HepG2 (cell line): ENCODE data around the gene CLEC16A. TPM values are rescaled to one million over a fixed set of nuclear protein-coding genes. Genes with fewer than 3 reads are reported as not detected.

ENCODE experiments used
- ATAC-seq: fragments of 200-7000 bp; cut with Tn5 transposase; 3 replicates; pipeline ENCODE4 v1.9.1; 2020; ENCODE audit warnings: mild to moderate bottlenecking, moderate library complexity
- BruUV-seq: library from RNA; stranded (reverse); fragments of 400-500 nt; replicated peaks from 2 replicates; lab custom pipeline; 2021; lab: Mats Ljungman, UMichigan
- CTCF ChIA-PET: fragments of 300-600 bp; formaldehyde crosslinking; extraction: SDS; loops from one replicate; lab custom pipeline; 2021; ENCODE audit warnings: low total read pairs, inconsistent platforms, low intra/inter-chr PET ratio; lab: Yijun Ruan, JAX
- POLR2A ChIA-PET: fragments of 350-600 bp; sonication (Branson Sonifier 250); formaldehyde crosslinking; loops from one replicate; lab custom pipeline; 2020; ENCODE audit warnings: antibody characterized with exemption, inconsistent platforms; lab: Yijun Ruan, JAX
- DNase-seq: peaks from one replicate; pipeline ENCODE4 v3.0.0-alpha.2; 2015; ENCODE audit warnings: low spot score
- FAIRE-seq: peaks from 3 replicates; lab custom pipeline; 2011; peaks lifted over from hg19 to GRCh38; lab: Jason Lieb, UNC
- H2AFZ ChIP-seq: one replicate; pipeline ENCODE4 v1.6.1; 2011; ENCODE audit warnings: low read length, inconsistent platforms
- H3K27ac ChIP-seq: fragments of 300-600 bp; 3 replicates; pipeline ENCODE4 v1.8.0; 2011; ENCODE audit warnings: mixed run types, mild to moderate bottlenecking, mixed read lengths, low read length, inconsistent platforms; ENCODE audit not compliant: insufficient read depth; ENCODE audit errors: extremely low read length
- H3K27me3 ChIP-seq, 2 experiments: fragments of 200-600 bp in 1 of 2; 2 replicates in 1 of 2; 3 replicates in 1 of 2; pipeline versions ENCODE4 v1.6.0 to v1.8.0; 2011; ENCODE audit warnings: low read length in 2 of 2, mild to moderate bottlenecking in 2 of 2, moderate library complexity in 2 of 2, inconsistent platforms in 1 of 2; ENCODE audit not compliant: insufficient read depth in 2 of 2, control insufficient read depth in 1 of 2
- H3K36me3 ChIP-seq, 2 experiments: fragments of 200-600 bp in 1 of 2; replicated peaks in 1 of 2; 2 replicates in 1 of 2; 3 replicates in 1 of 2; pipeline versions ENCODE4 v1.5.1 to v1.8.0; 2011; ENCODE audit warnings: low read length in 2 of 2, inconsistent platforms in 1 of 2; ENCODE audit not compliant: insufficient read depth in 2 of 2, control insufficient read depth in 1 of 2
- H3K4me1 ChIP-seq: 2 replicates; pipeline ENCODE4 v1.5.1; 2012; ENCODE audit warnings: low read length, inconsistent platforms; ENCODE audit not compliant: insufficient read depth
- H3K4me2 ChIP-seq: 2 replicates; pipeline ENCODE4 v1.6.0; 2011; ENCODE audit warnings: low read depth, low read length, inconsistent platforms
- H3K4me3 ChIP-seq, 3 experiments: fragments of 200-600 bp in 1 of 3; sonication (generic), shearing (Covaris generic) in 1 of 3; replicated peaks in 1 of 3; 2 replicates each; pipeline ENCODE4 v1.5.1; 2011 to 2016; ENCODE audit warnings: low read length in 3 of 3, inconsistent platforms in 2 of 3, low read depth in 2 of 3, mild to moderate bottlenecking in 2 of 3, control low read depth in 1 of 3, mixed read lengths in 1 of 3; ENCODE audit not compliant: insufficient read depth in 1 of 3
- H3K79me2 ChIP-seq: one replicate; pipeline ENCODE4 v1.6.1; 2011; ENCODE audit warnings: low read length, inconsistent platforms; ENCODE audit not compliant: insufficient read depth
- H3K9ac ChIP-seq: 2 replicates; pipeline ENCODE4 v1.6.0; 2011; ENCODE audit warnings: mild to moderate bottlenecking, low read depth, low read length, inconsistent platforms; ENCODE audit not compliant: insufficient read depth
- H3K9me3 ChIP-seq: 2 replicates; pipeline ENCODE4 v1.5.1; 2012; ENCODE audit warnings: mild to moderate bottlenecking, low read length
- H4K20me1 ChIP-seq: 2 replicates; pipeline ENCODE4 v1.6.0; 2011; ENCODE audit warnings: inconsistent platforms, mild to moderate bottlenecking, low read length, moderate library complexity; ENCODE audit not compliant: insufficient read depth
- ATF3 ChIP-seq: sonication (generic); formaldehyde crosslinking; IDR thresholded peaks from 2 replicates; pipeline ENCODE4 v1.4.0; 2020; ENCODE audit warnings: missing genetic modification reagents
- CBX1 ChIP-seq: IDR thresholded peaks from one replicate; pipeline ENCODE4 v1.6.1; 2016; ENCODE audit warnings: antibody characterized with exemption, low read depth
- CENPT ChIP-seq: sonication (generic); formaldehyde crosslinking; IDR thresholded peaks from 2 replicates; pipeline ENCODE4 v1.8.0; 2022; ENCODE audit warnings: low read depth, mild to moderate bottlenecking, moderate library complexity, missing genetic modification reagents
- GABPB1 ChIP-seq: IDR thresholded peaks from 2 replicates; pipeline ENCODE4 v1.6.1; 2016; ENCODE audit warnings: mild to moderate bottlenecking, missing genetic modification reagents, moderate library complexity, missing compliant biosample characterization
- PATZ1 ChIP-seq: sonication (generic); formaldehyde crosslinking; IDR thresholded peaks from 2 replicates; pipeline ENCODE4 v1.4.0; 2020; ENCODE audit warnings: missing genetic modification reagents
- PCBP2 ChIP-seq: fragments of 200-400 bp; formaldehyde crosslinking; optimal IDR thresholded peaks from 2 replicates; pipeline ENCODE3; 2018; ENCODE audit warnings: low read length, low read depth; ENCODE audit not compliant: poor library complexity, severe bottlenecking
- PRDM15 ChIP-seq: sonication (generic); formaldehyde crosslinking; IDR thresholded peaks from 2 replicates; pipeline ENCODE4 v1.4.0; 2020; ENCODE audit warnings: missing genetic modification reagents
- TEAD2 ChIP-seq: sonication (generic); formaldehyde crosslinking; IDR thresholded peaks from 2 replicates; pipeline ENCODE4 v1.9.0; 2021; ENCODE audit warnings: missing genetic modification reagents
- XBP1 ChIP-seq: sonication (generic); formaldehyde crosslinking; IDR thresholded peaks from 2 replicates; pipeline ENCODE4 v1.5.0; 2020; ENCODE audit warnings: missing genetic modification reagents
- ZNF234 ChIP-seq: sonication (generic); formaldehyde crosslinking; conservative IDR thresholded peaks from 2 replicates; pipeline ENCODE4 v1.5.1; 2020; ENCODE audit warnings: mild to moderate bottlenecking, missing genetic modification reagents
- ZNF597 ChIP-seq: sonication (generic); formaldehyde crosslinking; IDR thresholded peaks from 2 replicates; pipeline ENCODE4 v1.5.0; 2020; ENCODE audit warnings: missing genetic modification reagents
- ZNF839 ChIP-seq: sonication (generic); formaldehyde crosslinking; IDR thresholded peaks from 2 replicates; pipeline ENCODE4 v1.4.0; 2020; ENCODE audit warnings: missing genetic modification reagents, mild to moderate bottlenecking, borderline replicate concordance
- ZSCAN21 ChIP-seq: sonication (generic); formaldehyde crosslinking; IDR thresholded peaks from 2 replicates; pipeline ENCODE4 v1.8.0; 2022; ENCODE audit warnings: mild to moderate bottlenecking, missing genetic modification reagents, moderate library complexity, borderline replicate concordance
- WGBS: methylation state at CpG from one replicate; pipeline ENCODE4 v1.1.6; 2017; ENCODE audit warnings: low lambda C conversion rate; 5-methylcytosine and 5-hydroxymethylcytosine counted together
- in situ Hi-C: cut with HindIII; loops from 2 replicates; pipeline ENCODE4 v1.10.0; 2017; ENCODE audit warnings: low pct_unique_long_range_greater_than_20kb; ENCODE audit not compliant: extremely low pct_ligation_motif_present
- intact Hi-C: fragments of 100-400 bp; cut with micrococcal nuclease; formaldehyde crosslinking; loops from one replicate; pipeline ENCODE4 v1.10.0; 2022; ENCODE audit not compliant: unreplicated experiment
- polyA plus RNA-seq, 8 experiments: library from polyadenylated mRNA; depleted of rRNA in 3 of 8; stranded (reverse) in 7 of 8; unstranded in 1 of 8; fragments of >200 nt; fragmentation: Illumina TruSeq in 4 of 8; extraction: Trizol in 4 of 8; gene quantifications; 2 replicates each; pipeline versions ENCODE4 v1.2.1 to v1.2.3, GENCODE V29; 2011 to 2016; ENCODE audit warnings: low read depth in 4 of 8, missing spikeins in 1 of 8, mixed read lengths in 1 of 8; ENCODE audit not compliant: insufficient read depth in 1 of 8
- total RNA-seq, 5 experiments: library from RNA; depleted of rRNA; stranded (reverse); fragments of >200 nt; fragmentation: Illumina TruSeq; extraction: Trizol; gene quantifications; 2 replicates each; pipeline ENCODE4 v1.2.3, GENCODE V29; 2016; ENCODE audit warnings: low read depth in 1 of 5

The CLEC16A gene
- total and polyA plus RNA-seq, 2 of the 13 experiments (the other 11 are each of a cell fraction or from before 2014, with no cell fraction given): 8.5 to 10.3 TPM

- ChIA-PET POLR2A (no interaction called here), CTCF (no interaction called here)
- Histone ChIP-seq H3K9me3 (no peaks in the 10 kb centered on the region), H3K4me3 (no peak overlapping the region), H3K36me3 (peaks cover 2 to 4% of the 10 kb centered on the region in 2 experiments; a peak in 2 of 5 replicates), H3K4me1 (peaks cover 11% of the 10 kb centered on the region), H3K9ac (no peak overlapping the region), H3K79me2 (no peaks in the 10 kb centered on the region), H2AFZ (no peak overlapping the region), H3K4me2 (no peak overlapping the region), H3K27me3 (no peaks in the 10 kb centered on the region), H3K27ac (no peak overlapping the region), H4K20me1 (no peaks in the 10 kb centered on the region)
- intact Hi-C loops (no loop called here), in situ Hi-C loops (no loop called here)
- no peak for ATAC-seq
- FAIRE-seq: no peak
- WGBS: 97% methylated on average over 1 of the region's 1 CpG
- no peak for DNase-seq
- no TSS peak for BruUV-seq
- TF ChIP-seq ZSCAN21 (CRISPR knock-in tag): no peak
- no peak for TF ChIP-seq CENPT (CRISPR knock-in tag)
- TF ChIP-seq ZNF597: no peak
- no peak for TF ChIP-seq GABPB1
- TF ChIP-seq PRDM15: no peak
- TF ChIP-seq ZNF234: no peak
- no peak for TF ChIP-seq ATF3 (CRISPR knock-in tag)
- no peak for TF ChIP-seq ZNF839 (CRISPR knock-in tag)
- TF ChIP-seq PCBP2: no peak
- no peak for TF ChIP-seq TEAD2
- TF ChIP-seq CBX1: no peak
- no peak for TF ChIP-seq XBP1 (CRISPR knock-in tag)
- no peak for TF ChIP-seq PATZ1 (CRISPR knock-in tag)
Measured at GRCh38 chr16:11011326-11011725, 67.0 kb downstream of the CLEC16A start.
